MG63 (cell line): ENCODE data around the gene ANO8. TPM values are rescaled to one million over a fixed set of nuclear protein-coding genes. Genes with fewer than 3 reads are reported as not detected.

Source experiments
- DNase-seq: peaks from one replicate; pipeline ENCODE4 v3.0.0-alpha.2; 2020
- H3K27me3 ChIP-seq: fragments of 250-450 bp; sonication (Bioruptor Pico); 2 replicates; pipeline ENCODE4 v1.5.1; 2020; ENCODE audit warnings: mild to moderate bottlenecking, moderate library complexity
- H3K36me3 ChIP-seq: fragments of 250-450 bp; sonication (Bioruptor Pico); 2 replicates; pipeline ENCODE4 v1.5.1; 2020; ENCODE audit warnings: mild to moderate bottlenecking, moderate library complexity
- H3K4me3 ChIP-seq: fragments of 250-450 bp; sonication (Bioruptor Pico); 2 replicates; pipeline ENCODE4 v1.5.1; 2020; ENCODE audit warnings: mild to moderate bottlenecking, moderate library complexity
- H3K9me3 ChIP-seq: fragments of 250-450 bp; sonication (Bioruptor Pico); 2 replicates; pipeline ENCODE4 v1.5.1; 2020; ENCODE audit warnings: mild to moderate bottlenecking, moderate library complexity
- total RNA-seq: library from RNA; depleted of rRNA; stranded (reverse); fragments of >200 nt; shearing (Covaris generic); gene quantifications from 2 replicates; pipeline ENCODE4 v1.2.3, GENCODE V29; 2014; ENCODE audit warnings: low replicate concordance

The ANO8 gene
- total RNA-seq, 1 experiment from 2014 or later, result 3.6 TPM

- Histone ChIP-seq H3K27me3 (no peaks in the 10 kb centered on the region), H3K36me3 (peaks cover 17% of the 10 kb centered on the region), H3K9me3 (no peaks in the 10 kb centered on the region), H3K4me3 (no peak overlapping the region)
- no peak for DNase-seq
Observed at GRCh38 chr19:17324357-17325114, 10.1 kb downstream of the ANO8 start.

GRCh38 chr19:17323964-17324332 lies 10.7 kb downstream of the ANO8 start:
- no peaks in the 10 kb centered on the region for H3K27me3 ChIP-seq
- no peaks in the 10 kb centered on the region for H3K9me3 ChIP-seq
- H3K36me3 ChIP-seq, result peaks cover 17% of the 10 kb centered on the region
- no peak overlapping the region for H3K4me3 ChIP-seq
- no peak for DNase-seq

GRCh38 chr19:17323300-17323963 lies 11.2 kb downstream of the ANO8 start:
- no peak for DNase-seq
- Histone ChIP-seq H3K9me3 (no peaks in the 10 kb centered on the region), H3K36me3 (peaks cover 17% of the 10 kb centered on the region), H3K4me3 (no peak overlapping the region), H3K27me3 (no peaks in the 10 kb centered on the region)

GRCh38 chr19:17322854-17323253 lies 11.8 kb downstream of the ANO8 start:
- Histone ChIP-seq H3K9me3 (no peaks in the 10 kb centered on the region), H3K36me3 (peaks cover 23% of the 10 kb centered on the region), H3K27me3 (no peaks in the 10 kb centered on the region), H3K4me3 (no peak overlapping the region)
- DNase-seq, result no peak

DNA sequence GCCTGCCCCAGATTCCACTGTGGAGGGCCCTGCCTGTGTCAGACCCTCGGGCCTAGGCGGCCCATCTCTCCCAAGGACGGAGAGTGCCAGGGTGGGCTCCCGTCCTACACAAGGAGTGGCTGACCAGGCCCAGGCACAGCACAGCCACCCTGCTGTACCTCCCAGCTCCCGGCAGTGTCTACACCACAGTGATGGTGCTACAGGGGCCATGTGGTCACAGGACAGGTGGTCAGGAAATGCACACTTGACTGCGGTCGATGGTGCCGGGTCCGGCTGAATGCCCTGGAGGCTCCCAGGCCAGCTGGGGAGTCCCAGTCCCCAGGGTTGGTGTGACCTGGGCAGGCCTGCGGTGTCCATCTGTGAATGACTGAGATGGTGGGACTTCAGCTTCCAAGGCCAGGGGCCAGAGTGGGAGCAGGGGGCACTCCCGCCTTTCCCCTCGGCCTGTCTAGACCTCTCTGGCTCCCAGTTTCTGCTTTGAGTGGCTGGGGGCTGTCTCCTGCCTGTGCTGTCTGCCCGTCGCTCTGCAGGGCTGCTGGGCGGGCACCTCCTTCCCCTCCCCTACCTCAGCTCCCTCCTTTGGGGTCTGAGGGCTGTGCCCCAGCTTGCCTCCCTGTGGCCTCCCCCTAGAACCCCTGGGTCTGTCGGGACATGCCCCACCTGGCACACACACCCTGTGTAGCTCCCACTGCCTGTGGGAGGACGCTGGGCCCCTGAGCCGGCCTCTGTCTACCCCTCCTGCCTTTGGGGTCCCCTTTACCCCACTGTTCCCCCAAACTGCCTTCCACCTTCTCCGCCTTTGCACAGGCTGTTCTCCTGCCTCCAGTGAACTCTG lies 12.8 kb downstream of the ANO8 start:
- no peaks in the 10 kb centered on the region for H3K9me3 ChIP-seq
- DNase-seq, result no peak
- no peak overlapping the region for H3K4me3 ChIP-seq
- peaks cover 30% of the 10 kb centered on the region for H3K36me3 ChIP-seq
- no peaks in the 10 kb centered on the region for H3K27me3 ChIP-seq

DNA sequence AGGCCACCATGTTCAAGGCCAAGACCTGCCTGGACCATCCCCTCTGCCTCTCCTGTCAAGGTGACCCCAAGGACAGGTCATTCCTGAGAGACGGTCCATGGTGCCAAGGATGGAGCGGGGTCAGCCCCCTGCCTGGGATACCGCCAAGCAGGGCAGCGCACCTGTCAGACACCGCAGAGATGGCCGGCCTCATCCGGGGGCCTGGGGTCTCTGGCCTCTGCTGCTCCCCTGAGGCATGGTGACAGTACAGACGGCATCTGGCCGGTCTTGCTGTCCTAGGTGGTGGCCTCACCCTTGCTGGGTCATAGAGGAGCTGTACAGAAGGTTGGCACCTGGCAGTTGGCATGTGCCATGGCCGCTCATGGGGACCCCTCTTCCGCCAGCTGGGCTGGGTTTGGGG lies 14.2 kb downstream of the ANO8 start:
- Histone ChIP-seq H3K27me3 (no peaks in the 10 kb centered on the region), H3K9me3 (no peaks in the 10 kb centered on the region), H3K36me3 (peaks cover 44% of the 10 kb centered on the region), H3K4me3 (no peak overlapping the region)
- no peak for DNase-seq

GRCh38 chr19:17319473-17320238 lies 15.0 kb downstream of the ANO8 start:
- Histone ChIP-seq H3K27me3 (no peaks in the 10 kb centered on the region), H3K4me3 (no peak overlapping the region), H3K36me3 (peaks cover 47% of the 10 kb centered on the region), H3K9me3 (no peaks in the 10 kb centered on the region)
- no peak for DNase-seq

DNA sequence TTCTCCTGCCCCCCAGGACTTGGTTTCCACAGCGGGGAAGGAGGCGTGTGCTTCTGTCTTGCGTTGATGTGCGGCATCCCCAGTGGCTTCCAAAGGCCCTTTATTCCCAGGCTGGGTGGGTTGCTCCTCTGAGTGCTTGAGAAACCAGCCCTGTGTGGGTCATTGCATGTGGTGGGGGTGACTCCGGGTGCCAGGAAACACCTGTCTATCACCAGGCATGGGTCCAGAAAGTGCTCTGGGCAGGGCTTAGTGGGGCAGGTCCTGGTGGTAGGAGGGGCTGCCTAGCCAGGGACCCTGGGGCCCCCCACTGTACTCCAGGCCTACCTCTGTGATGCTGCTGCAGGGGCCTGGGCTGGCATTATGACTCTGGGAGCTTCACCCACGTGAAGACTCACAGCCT lies 15.7 kb downstream of the ANO8 start:
- no peak for DNase-seq
- Histone ChIP-seq H3K36me3 (peaks cover 54% of the 10 kb centered on the region), H3K27me3 (no peaks in the 10 kb centered on the region), H3K9me3 (no peaks in the 10 kb centered on the region), H3K4me3 (no peak overlapping the region)

- Histone ChIP-seq H3K4me3 (no peak overlapping the region), H3K9me3 (no peaks in the 10 kb centered on the region), H3K27me3 (no peaks in the 10 kb centered on the region), H3K36me3 (peaks cover 60% of the 10 kb centered on the region)
- no peak for DNase-seq
Observed at GRCh38 chr19:17314007-17314593, 20.6 kb downstream of the ANO8 start.

- Histone ChIP-seq H3K36me3 (peaks cover 51% of the 10 kb centered on the region), H3K4me3 (no peak overlapping the region), H3K27me3 (no peaks in the 10 kb centered on the region), H3K9me3 (no peaks in the 10 kb centered on the region)
- no peak for DNase-seq
Observed at GRCh38 chr19:17312189-17313113, 22.2 kb downstream of the ANO8 start.

- H3K4me3 ChIP-seq, result no peak overlapping the region
Observed at GRCh38 chr19:17311455-17312188, 23.0 kb downstream of the ANO8 start.

GRCh38 chr19:17309965-17310461 lies 24.6 kb downstream of the ANO8 start:
- H3K36me3 ChIP-seq, result peaks cover 32% of the 10 kb centered on the region
- peak overlapping the region; percentile 77 for H3K4me3 ChIP-seq
- no peaks in the 10 kb centered on the region for H3K27me3 ChIP-seq
- DNase-seq, result no peak
- no peaks in the 10 kb centered on the region for H3K9me3 ChIP-seq

More at GRCh38 chr19:17311455-17312188, 23.0 kb downstream of the ANO8 start:
- peaks cover 45% of the 10 kb centered on the region for H3K36me3 ChIP-seq
- DNase-seq, result peak; percentile 24
- no peaks in the 10 kb centered on the region for H3K27me3 ChIP-seq
- H3K9me3 ChIP-seq, result no peaks in the 10 kb centered on the region

DNA sequence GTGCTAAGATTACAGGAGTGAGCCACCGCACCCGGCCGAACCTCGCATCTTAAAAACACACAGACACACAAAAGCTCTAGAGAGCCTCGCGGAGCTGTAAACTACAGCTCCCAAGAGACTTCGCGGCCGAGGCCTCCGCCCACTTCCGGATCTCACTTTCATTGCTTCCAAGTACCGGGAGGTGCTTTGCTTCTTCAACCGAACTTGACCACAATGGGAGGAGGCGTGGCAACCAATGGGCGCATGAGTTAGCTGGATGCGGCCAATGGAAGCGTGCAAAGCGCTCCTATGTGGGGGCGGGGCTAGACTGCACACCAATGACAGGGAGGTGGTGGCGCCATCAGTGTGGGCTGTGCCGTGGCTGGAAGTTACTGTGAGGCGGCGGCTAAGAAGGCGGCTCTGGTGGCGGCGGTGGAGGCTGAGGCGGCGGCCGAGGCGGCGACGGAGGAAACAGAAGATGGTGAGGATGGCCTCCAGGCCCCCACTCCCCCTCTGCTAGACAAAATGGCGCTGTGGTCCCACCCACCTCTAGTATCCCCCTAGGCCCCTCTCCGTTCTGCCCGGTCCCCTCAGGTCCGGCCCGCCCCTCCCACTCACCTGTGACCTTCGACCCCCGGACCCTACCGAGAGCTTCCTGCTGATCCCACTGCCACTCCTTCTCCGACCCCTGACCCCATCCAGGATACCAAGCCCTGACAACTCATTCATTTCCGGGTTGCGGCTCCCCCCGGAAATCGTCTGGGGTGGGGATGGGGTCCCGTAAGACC lies 25.3 kb downstream of the ANO8 start, which contains the start of gene DDA1:
Gene DDA1, plus strand, starts transcription at position 366 of the 767 bp plus-strand sequence. Its CDS starts 92 bp downstream, at position 458.
- H3K4me3 ChIP-seq, result peak within 1 kb of the TSS; percentile 77
- no peaks in the 10 kb centered on the region for H3K27me3 ChIP-seq
- peaks cover 27% of the 10 kb centered on the region for H3K36me3 ChIP-seq
- peak; percentile 100 for DNase-seq
- no peaks in the 10 kb centered on the region for H3K9me3 ChIP-seq

- DNase-seq, result no peak
- Histone ChIP-seq H3K4me3 (no peak overlapping the region), H3K9me3 (no peaks in the 10 kb centered on the region), H3K36me3 (peaks cover 18% of the 10 kb centered on the region), H3K27me3 (no peaks in the 10 kb centered on the region)
Observed at GRCh38 chr19:17307876-17308377, 26.7 kb downstream of the ANO8 start.
